ENCODE data around the gene SSB. TPM values are rescaled to one million over a fixed set of nuclear protein-coding genes. Genes with fewer than 3 reads are reported as not detected.

SSB gene
- total and polyA plus RNA-seq, 4 donors, result 29.9 to 61.4 (median 42.2) TPM

GRCh38 chr2:169756342-169756741, 42.3 kb upstream of the SSB start:
- no peak overlapping the region for H3K4me3 ChIP-seq (ENCODE audit: low read depth in 1 of 3, low read length in 3 of 3)
- no peak overlapping the region for H3K9ac ChIP-seq (ENCODE audit: low read depth in 1 of 2, low read length in 2 of 2)
- no peak overlapping the region for H3K27ac ChIP-seq (ENCODE audit: low read depth in 1 of 2, low read length in 2 of 2)
- H3K9me3 ChIP-seq (ENCODE audit: control insufficient read depth in 4 of 4, low read length in 3 of 4), result no peaks in the 10 kb centered on the region
- DNase-seq (ENCODE audit: low spot score), result no peak
- no peak for TF ChIP-seq TAF1 (conservative IDR thresholded peaks at IDR 0.05)
- no peaks in the 10 kb centered on the region for H3K36me3 ChIP-seq (ENCODE audit: control insufficient read depth in 4 of 4, insufficient read depth in 3 of 4, low read depth in 1 of 4, low read length in 3 of 4)
- whole genome bisulfite sequencing, result 95% methylated on average over 4 of the region's 4 CpGs
- no peaks in the 10 kb centered on the region for H3K27me3 ChIP-seq (ENCODE audit: control insufficient read depth in 4 of 4, insufficient read depth in 4 of 4, low read length in 3 of 4)
- H3K4me1 ChIP-seq (ENCODE audit: control insufficient read depth in 4 of 4, insufficient read depth in 4 of 4, low read length in 3 of 4), result peaks cover 0 to 3% (median 2%) of the 10 kb centered on the region in 4 donors

- WGBS, result 78% methylated on average over 3 of the region's 3 CpGs
- H3K9ac ChIP-seq (ENCODE audit: low read depth in 1 of 2, low read length in 2 of 2), result no peak overlapping the region
- DNase-seq (ENCODE audit: low spot score), result no peak
- H3K4me1 ChIP-seq (ENCODE audit: control insufficient read depth in 4 of 4, insufficient read depth in 4 of 4, low read length in 3 of 4), result peaks cover 1 to 12% (median 10%) of the 10 kb centered on the region in 4 donors
- no peaks in the 10 kb centered on the region for H3K27me3 ChIP-seq (ENCODE audit: control insufficient read depth in 4 of 4, insufficient read depth in 4 of 4, low read length in 3 of 4)
- H3K4me3 ChIP-seq (ENCODE audit: low read depth in 1 of 3, low read length in 3 of 3), result no peak overlapping the region
- no peaks in the 10 kb centered on the region for H3K9me3 ChIP-seq (ENCODE audit: control insufficient read depth in 4 of 4, low read length in 3 of 4)
- H3K36me3 ChIP-seq (ENCODE audit: control insufficient read depth in 4 of 4, insufficient read depth in 3 of 4, low read depth in 1 of 4, low read length in 3 of 4), result no peaks in the 10 kb centered on the region
- TF ChIP-seq YY1 (IDR thresholded peaks at IDR 0.05), result no peak
- TF ChIP-seq RXRA (IDR thresholded peaks at IDR 0.05), result no peak
- TF ChIP-seq REST (IDR thresholded peaks at IDR 0.05), result no peak
- TF ChIP-seq RAD21 (IDR thresholded peaks at IDR 0.05), result no peak
- no peak for TF ChIP-seq TAF1 (conservative IDR thresholded peaks at IDR 0.05)
- no peak for TF ChIP-seq EGR1 (IDR thresholded peaks at IDR 0.05; ENCODE audit: low read depth in 2 of 2)
- no peak for TF ChIP-seq HNF4G (IDR thresholded peaks at IDR 0.05)
- TF ChIP-seq GABPA (IDR thresholded peaks at IDR 0.05 in 1 of 2, conservative IDR thresholded peaks at IDR 0.05 in 1 of 2), result no peak
- TF ChIP-seq JUND (IDR thresholded peaks at IDR 0.05), result no peak
- TF ChIP-seq HNF4A (conservative IDR thresholded peaks at IDR 0.05), result no peak
- no peak overlapping the region for H3K27ac ChIP-seq (ENCODE audit: low read depth in 1 of 2, low read length in 2 of 2)
These were observed 41.3 kb upstream of the SSB start for GRCh38 chr2:169757356-169757755.

- no peak for DNase-seq (ENCODE audit: low spot score)
- H3K4me3 ChIP-seq (ENCODE audit: low read depth in 1 of 3, low read length in 3 of 3), result no peak overlapping the region
- no peak overlapping the region for H3K9ac ChIP-seq (ENCODE audit: low read depth in 1 of 2, low read length in 2 of 2)
- no peaks in the 10 kb centered on the region for H3K27me3 ChIP-seq (ENCODE audit: control insufficient read depth in 4 of 4, insufficient read depth in 4 of 4, low read length in 3 of 4)
- WGBS, result 98% methylated on average over 2 of the region's 2 CpGs
- H3K27ac ChIP-seq (ENCODE audit: low read depth in 1 of 2, low read length in 2 of 2), result no peak overlapping the region
- H3K9me3 ChIP-seq (ENCODE audit: control insufficient read depth in 4 of 4, low read length in 3 of 4), result no peaks in the 10 kb centered on the region
- TF ChIP-seq RXRA (IDR thresholded peaks at IDR 0.05) (no peak), SP1 (IDR thresholded peaks at IDR 0.05) (no peak), ZBTB33 (IDR thresholded peaks at IDR 0.05) (no peak), ATF3 (IDR thresholded peaks at IDR 0.05) (no peak), EGR1 (IDR thresholded peaks at IDR 0.05; ENCODE audit: low read depth in 2 of 2) (no peak), HNF4G (IDR thresholded peaks at IDR 0.05) (no peak), FOXA2 (IDR thresholded peaks at IDR 0.05) (no peak)
- no peaks in the 10 kb centered on the region for H3K36me3 ChIP-seq (ENCODE audit: control insufficient read depth in 4 of 4, insufficient read depth in 3 of 4, low read depth in 1 of 4, low read length in 3 of 4)
- peaks cover 1 to 14% (median 10%) of the 10 kb centered on the region in 4 donors for H3K4me1 ChIP-seq (ENCODE audit: control insufficient read depth in 4 of 4, insufficient read depth in 4 of 4, low read length in 3 of 4)
These were observed 40.9 kb upstream of the SSB start for GRCh38 chr2:169757778-169758177.

All from liver (tissue), 9 donors.